Psoas muscle (tissue), 8 donors: ENCODE results near the gene VPS36. TPM values are rescaled to one million over a fixed set of nuclear protein-coding genes. Genes with fewer than 3 reads are reported as not detected.
A peak's percentile ranks its signal among the peaks of the same experiment; 100 is the strongest.
"Not testable (repeated sequence)": the region's sequence is repeated elsewhere in the genome, so short reads cannot be mapped to it uniquely, and the experiment has no call there.

ENCODE experiments used
- ATAC-seq, 4 donors: fragments of 200-7000 bp; cut with Tn5 transposase; one replicate each; pipeline ENCODE4 v1.9.1; 2020; ENCODE audit warnings: moderate library complexity in 3 of 4, mild to moderate bottlenecking in 2 of 4
- DNase-seq, 2 donors: peaks; one replicate each; pipeline ENCODE4 v3.0.0-alpha.2; 2020
- H3K27ac ChIP-seq: fragments of 200-600 bp; one replicate; pipeline ENCODE4 v1.8.0; 2022
- H3K27me3 ChIP-seq, 3 donors: fragments of 200-600 bp in 1 of 3; one replicate each; pipeline versions ENCODE4 v1.6.1 to v1.8.0; 2013 to 2022; ENCODE audit warnings: low read length in 2 of 3, mild to moderate bottlenecking in 2 of 3, moderate library complexity in 1 of 3; ENCODE audit not compliant: insufficient read depth in 3 of 3
- H3K36me3 ChIP-seq, 2 donors: fragments of 200-600 bp in 1 of 2; one replicate each; pipeline versions ENCODE4 v1.6.1 to v1.8.0; 2013 to 2022; ENCODE audit warnings: low read depth in 1 of 2, mild to moderate bottlenecking in 1 of 2, moderate library complexity in 1 of 2; ENCODE audit not compliant: insufficient read depth in 1 of 2
- H3K4me1 ChIP-seq: fragments of 200-600 bp; one replicate; pipeline ENCODE4 v1.8.0; 2022
- H3K4me3 ChIP-seq: fragments of 200-600 bp; one replicate; pipeline ENCODE4 v1.8.0; 2022; ENCODE audit warnings: mild to moderate bottlenecking
- H3K9me3 ChIP-seq: fragments of 200-600 bp; one replicate; pipeline ENCODE4 v1.8.0; 2022
- WGBS, 3 donors: extraction: QIAGEN DNeasy Blood & Tissue Kit; methylation state at CpG; one replicate each; pipeline versions ENCODE4 v1.1.6 to v1.1.7; 2013; 5-methylcytosine and 5-hydroxymethylcytosine counted together
- intact Hi-C, 2 donors: fragments of 100-400 bp; cut with DNase I; formaldehyde crosslinking; loops; one replicate each; pipeline versions ENCODE4 v1.11.0 to v1.14.2; 2022
- polyA plus RNA-seq, 3 donors: library from polyadenylated mRNA; stranded (reverse); fragments of 200-250 nt; gene quantifications; one replicate each; pipeline ENCODE4 v1.2.3, GENCODE V29; 2013
- total RNA-seq, 4 donors: library from RNA; stranded (reverse); fragmentation: NEBNext Ultra II Directional in 2 of 4; extraction: Animal tissue kit (Norgen Biotek cat#: 25700) in 2 of 4; gene quantifications; one replicate each; pipeline versions ENCODE4 v1.2.1 to v1.2.4, GENCODE V29; 2021 to 2023
- TF ChIP-seq, protein P1 (sequence below): fragments of 200-600 bp; IDR thresholded peaks from one replicate; pipeline ENCODE4 v1.8.0; 2022; ENCODE audit warnings: antibody characterized with exemption
- donor health status: healthy with polysubstance abuse.
- donor health status: DM: no; HTN: no; CAD: no; lungs with moderate emphysema.
- donor health status: Bipolar disorder and iron deficiency.
- donor health status: healthy.
- donor health status: DM: yes; HTN: yes; CAD: no.
- donor health status: DM: no; HTN: no; CAD: no.
- donor health status: DM: no; HTN: no; CAD: no.
- donor health status: DM: yes; HTN: yes; CAD: no.

Gene VPS36
- total and polyA plus RNA-seq, 7 donors, result 15.5 to 35.2 (median 29.2) TPM

- no peak for ATAC-seq
- 27 to 50% (median 37%) methylated on average over 1 of the region's 1 CpG for WGBS, 3 donors
- no peak overlapping the region for H3K27ac ChIP-seq
These were observed 35.5 kb downstream of the VPS36 start for GRCh38 chr13:52414963-52415362.

GRCh38 chr13:52414051-52414450 is 36.4 kb downstream of the VPS36 start:
- intact Hi-C loops, result no loop called here
- Histone ChIP-seq H3K27ac (no peak overlapping the region), H3K4me3 (no peak overlapping the region), H3K27me3 (no peaks in the 10 kb centered on the region), H3K9me3 (no peaks in the 10 kb centered on the region), H3K36me3 (peaks cover 4 to 84% of the 10 kb centered on the region in 2 donors), H3K4me1 (no peaks in the 10 kb centered on the region)
- ATAC-seq, result no peak
- TF ChIP-seq, protein P1, sequence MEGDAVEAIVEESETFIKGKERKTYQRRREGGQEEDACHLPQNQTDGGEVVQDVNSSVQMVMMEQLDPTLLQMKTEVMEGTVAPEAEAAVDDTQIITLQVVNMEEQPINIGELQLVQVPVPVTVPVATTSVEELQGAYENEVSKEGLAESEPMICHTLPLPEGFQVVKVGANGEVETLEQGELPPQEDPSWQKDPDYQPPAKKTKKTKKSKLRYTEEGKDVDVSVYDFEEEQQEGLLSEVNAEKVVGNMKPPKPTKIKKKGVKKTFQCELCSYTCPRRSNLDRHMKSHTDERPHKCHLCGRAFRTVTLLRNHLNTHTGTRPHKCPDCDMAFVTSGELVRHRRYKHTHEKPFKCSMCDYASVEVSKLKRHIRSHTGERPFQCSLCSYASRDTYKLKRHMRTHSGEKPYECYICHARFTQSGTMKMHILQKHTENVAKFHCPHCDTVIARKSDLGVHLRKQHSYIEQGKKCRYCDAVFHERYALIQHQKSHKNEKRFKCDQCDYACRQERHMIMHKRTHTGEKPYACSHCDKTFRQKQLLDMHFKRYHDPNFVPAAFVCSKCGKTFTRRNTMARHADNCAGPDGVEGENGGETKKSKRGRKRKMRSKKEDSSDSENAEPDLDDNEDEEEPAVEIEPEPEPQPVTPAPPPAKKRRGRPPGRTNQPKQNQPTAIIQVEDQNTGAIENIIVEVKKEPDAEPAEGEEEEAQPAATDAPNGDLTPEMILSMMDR, result no peak
- DNase-seq, result no peak
- WGBS, 3 donors, result 99 to 100% (median 100%) methylated on average over 1 of the region's 1 CpG

More at GRCh38 chr13:52414963-52415362, 35.5 kb downstream of the VPS36 start:
- intact Hi-C loops, result no loop called here
- Histone ChIP-seq H3K9me3 (no peaks in the 10 kb centered on the region), H3K36me3 (peaks cover 4 to 93% of the 10 kb centered on the region in 2 donors), H3K27me3 (no peaks in the 10 kb centered on the region), H3K4me1 (no peaks in the 10 kb centered on the region), H3K4me3 (no peak overlapping the region)
- TF ChIP-seq, protein P1, result no peak
- DNase-seq, result no peak

GRCh38 chr13:52412128-52412527 is 38.3 kb downstream of the VPS36 start:
- Histone ChIP-seq H3K27me3 (no peaks in the 10 kb centered on the region), H3K36me3 (peaks cover 4 to 65% of the 10 kb centered on the region in 2 donors), H3K4me3 (no peak overlapping the region), H3K9me3 (no peaks in the 10 kb centered on the region), H3K4me1 (no peaks in the 10 kb centered on the region), H3K27ac (no peak overlapping the region)
- TF ChIP-seq, protein P1, result no peak
- intact Hi-C loops, result no loop called here
- WGBS, 3 donors, result 95 to 100% (median 98%) methylated on average over 1 of the region's 1 CpG
- no peak for DNase-seq
- ATAC-seq, result no peak

- intact Hi-C loops, result no loop called here
- peaks cover 4 to 60% of the 10 kb centered on the region in 2 donors for H3K36me3 ChIP-seq
- 90 to 95% (median 91%) methylated on average over 4 of the region's 4 CpGs for WGBS, 3 donors
- H3K4me3 ChIP-seq, result no peak overlapping the region
- no peak for DNase-seq
- H3K9me3 ChIP-seq, result no peaks in the 10 kb centered on the region
- H3K27me3 ChIP-seq, result no peaks in the 10 kb centered on the region
- H3K4me1 ChIP-seq, result no peaks in the 10 kb centered on the region
- TF ChIP-seq, protein P1, result no peak
- no peak overlapping the region for H3K27ac ChIP-seq
- ATAC-seq, result no peak
These were observed 38.8 kb downstream of the VPS36 start for GRCh38 chr13:52411629-52412028.

DNA sequence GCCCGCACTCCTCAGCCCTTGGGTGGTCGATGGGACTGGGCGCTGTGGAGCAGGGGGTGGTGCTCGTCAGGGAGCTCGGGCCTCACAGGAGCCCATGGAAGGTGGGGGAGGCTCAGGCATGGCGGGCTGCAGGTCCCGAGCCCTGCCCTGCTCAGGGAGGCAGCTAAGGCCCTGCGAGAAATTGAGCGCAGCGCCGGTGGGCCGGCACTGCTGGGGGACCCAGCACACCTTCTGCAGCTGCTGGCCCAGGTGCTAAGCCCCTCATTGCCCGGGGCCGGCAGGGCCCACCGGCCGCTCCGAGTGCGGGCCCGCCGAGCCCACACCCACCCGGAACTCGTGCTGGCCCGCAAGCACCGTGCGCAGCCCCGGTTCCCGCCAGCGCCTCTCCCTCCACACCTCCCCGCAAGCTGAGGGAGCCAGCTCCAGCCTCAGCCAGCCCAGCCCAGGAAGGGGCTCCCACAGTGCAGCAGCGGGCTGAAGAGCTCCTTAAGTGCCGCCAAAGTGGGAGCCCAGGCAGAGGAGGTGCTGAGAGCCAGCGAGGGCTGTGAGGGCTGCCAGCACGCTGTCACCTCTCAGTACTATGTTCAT is 42.3 kb downstream of the VPS36 start:
- H3K36me3 ChIP-seq, result peaks cover 0 to 25% of the 10 kb centered on the region in 2 donors
- H3K4me3 ChIP-seq, ATAC-seq, intact Hi-C loops, H3K27ac ChIP-seq, H3K4me1 ChIP-seq, H3K9me3 ChIP-seq: not testable (repeated sequence)
- WGBS, 3 donors, result 94 to 97% (median 96%) methylated on average over 22 to 33 of the region's 33 CpGs
- H3K27me3 ChIP-seq, result peaks cover 0 to 12% (median 0%) of the 10 kb centered on the region in 3 donors
- DNase-seq, result peak in 1 of 2 donors; percentile 42

DNA sequence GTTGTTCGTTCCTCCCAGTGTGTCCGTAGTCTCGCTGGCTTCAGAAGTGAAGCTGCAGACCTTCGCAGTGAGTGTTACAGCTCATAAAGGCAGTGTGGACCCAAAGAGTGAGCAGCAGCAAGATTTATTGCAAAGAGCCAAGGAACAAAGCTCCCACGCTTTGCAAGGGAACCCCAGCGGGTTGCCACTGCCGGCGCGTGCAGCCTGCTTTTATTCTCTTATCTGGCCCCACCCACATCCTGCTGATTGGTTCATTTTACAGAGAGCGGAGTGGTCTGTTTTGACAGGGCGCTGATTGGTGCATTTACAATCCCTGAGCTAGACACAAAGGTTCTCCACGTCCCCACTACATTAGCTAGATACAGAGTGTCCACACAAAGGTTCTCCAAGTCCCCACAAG is 43.0 kb downstream of the VPS36 start:
- WGBS, 3 donors, result 92% methylated on average over 12 of the region's 12 CpGs
- ATAC-seq, intact Hi-C loops, H3K4me1 ChIP-seq, H3K4me3 ChIP-seq, DNase-seq, H3K27ac ChIP-seq, H3K9me3 ChIP-seq: not testable (repeated sequence)
- H3K36me3 ChIP-seq, result peaks cover 0 to 18% of the 10 kb centered on the region in 2 donors
- peaks cover 0 to 12% (median 0%) of the 10 kb centered on the region in 3 donors for H3K27me3 ChIP-seq
